ENCODE data around the gene DIS3L2.
"Not testable (repeated sequence)": the region's sequence is repeated elsewhere in the genome, so short reads cannot be mapped to it uniquely, and the experiment has no call there.

Gene DIS3L2

GRCh38 chr2:231928481-231928880 lies 33.0 kb upstream of the DIS3L2 start:
- no peak for DNase-seq (ENCODE audit: low read depth in 4 of 4, low spot score in 1 of 4)

- DNase-seq (ENCODE audit: low read depth in 4 of 4, low spot score in 1 of 4) = no peak
Measured at GRCh38 chr2:231928901-231929725, 32.4 kb upstream of the DIS3L2 start.

- DNase-seq (ENCODE audit: low read depth in 4 of 4, low spot score in 1 of 4) = peak in 1 of 4 experiments; percentile 11
Measured at GRCh38 chr2:231929961-231930592, 31.4 kb upstream of the DIS3L2 start.

- DNase-seq (ENCODE audit: low read depth in 4 of 4, low spot score in 1 of 4) = no peak
Measured at GRCh38 chr2:231930593-231931281, 30.8 kb upstream of the DIS3L2 start.

- DNase-seq (ENCODE audit: low read depth in 4 of 4, low spot score in 1 of 4) = no peak
Measured at GRCh38 chr2:231931481-231931915, 30.0 kb upstream of the DIS3L2 start.

- DNase-seq (ENCODE audit: low read depth in 4 of 4, low spot score in 1 of 4) = no peak
Measured at GRCh38 chr2:231932711-231932970, 28.9 kb upstream of the DIS3L2 start.

- DNase-seq (ENCODE audit: low read depth in 4 of 4, low spot score in 1 of 4) = no peak
Measured at GRCh38 chr2:231932985-231933915, 28.3 kb upstream of the DIS3L2 start.

- no peak for DNase-seq (ENCODE audit: low read depth in 4 of 4, low spot score in 1 of 4)
Measured at GRCh38 chr2:231933916-231934401, 27.6 kb upstream of the DIS3L2 start.

GRCh38 chr2:231934441-231935206 lies 26.9 kb upstream of the DIS3L2 start:
- no peak for DNase-seq (ENCODE audit: low read depth in 4 of 4, low spot score in 1 of 4)

- DNase-seq (ENCODE audit: low read depth in 4 of 4, low spot score in 1 of 4) = no peak
Measured at GRCh38 chr2:231935207-231935524, 26.3 kb upstream of the DIS3L2 start.

GRCh38 chr2:231935815-231936214 lies 25.7 kb upstream of the DIS3L2 start:
- DNase-seq (ENCODE audit: low read depth in 4 of 4, low spot score in 1 of 4) = no peak

- DNase-seq (ENCODE audit: low read depth in 4 of 4, low spot score in 1 of 4) = no peak
Measured at GRCh38 chr2:231936491-231936890, 25.0 kb upstream of the DIS3L2 start.

- DNase-seq (ENCODE audit: low read depth in 4 of 4, low spot score in 1 of 4) = no peak
Measured at GRCh38 chr2:231937057-231937456, 24.5 kb upstream of the DIS3L2 start.

- no peak for DNase-seq (ENCODE audit: low read depth in 4 of 4, low spot score in 1 of 4)
Measured at GRCh38 chr2:231939022-231939421, 22.5 kb upstream of the DIS3L2 start.

- no peak for DNase-seq (ENCODE audit: low read depth in 4 of 4, low spot score in 1 of 4)
Measured at GRCh38 chr2:231940795-231941194, 20.7 kb upstream of the DIS3L2 start.

- no peak for DNase-seq (ENCODE audit: low read depth in 4 of 4, low spot score in 1 of 4)
Measured at GRCh38 chr2:231941673-231942072, 19.8 kb upstream of the DIS3L2 start.

GRCh38 chr2:231942180-231942579 lies 19.3 kb upstream of the DIS3L2 start:
- no peak for DNase-seq (ENCODE audit: low read depth in 4 of 4, low spot score in 1 of 4)

- DNase-seq (ENCODE audit: low read depth in 4 of 4, low spot score in 1 of 4) = no peak
Measured at GRCh38 chr2:231946241-231946814, 15.2 kb upstream of the DIS3L2 start.

- DNase-seq (ENCODE audit: low read depth in 4 of 4, low spot score in 1 of 4) = not testable (repeated sequence)
Measured at GRCh38 chr2:231947112-231947511, 14.4 kb upstream of the DIS3L2 start.

GRCh38 chr2:231947694-231948093 lies 13.8 kb upstream of the DIS3L2 start:
- DNase-seq (ENCODE audit: low read depth in 4 of 4, low spot score in 1 of 4) = no peak

Data from stimulated activated CD4-positive, alpha-beta T cell treated with anti-CD3 and anti-CD28 coated beads, Interleukin-1b, Interleukin-23, amount 100 ng/mL, for 24 hours (primary cell).